ENCODE measurements around the gene CLC.
"Not testable (repeated sequence)": the region's sequence is repeated elsewhere in the genome, so short reads cannot be mapped to it uniquely, and the experiment has no call there.

The CLC gene

DNA sequence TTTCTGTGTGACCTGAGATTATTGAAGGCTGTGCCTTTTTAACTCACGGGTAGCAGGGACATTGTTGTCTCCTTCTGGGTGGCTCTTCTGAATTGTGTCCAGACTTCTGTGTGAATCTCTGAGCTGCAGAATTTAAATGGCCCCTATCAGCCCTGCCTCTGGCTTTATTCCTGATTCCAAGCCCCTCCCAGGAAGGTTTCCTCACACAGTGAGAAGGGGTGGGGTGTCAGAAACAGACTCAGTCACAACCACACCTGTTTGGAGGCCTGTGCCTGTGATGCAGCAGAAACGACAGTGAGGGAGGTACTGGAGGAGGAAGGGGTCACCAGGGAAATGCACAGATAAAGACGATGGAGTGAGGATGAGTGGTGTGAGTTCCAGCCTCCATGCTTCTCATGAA is at the start of gene CLC:
TSS of gene CLC (minus strand) at position 139 of the 400 bp plus-strand sequence. CDS start at position 62, 77 bp downstream.
- no peak within 1 kb of the TSS for H3K4me3 ChIP-seq (ENCODE audit: low read depth, low read length)
- TF ChIP-seq, protein P1, sequence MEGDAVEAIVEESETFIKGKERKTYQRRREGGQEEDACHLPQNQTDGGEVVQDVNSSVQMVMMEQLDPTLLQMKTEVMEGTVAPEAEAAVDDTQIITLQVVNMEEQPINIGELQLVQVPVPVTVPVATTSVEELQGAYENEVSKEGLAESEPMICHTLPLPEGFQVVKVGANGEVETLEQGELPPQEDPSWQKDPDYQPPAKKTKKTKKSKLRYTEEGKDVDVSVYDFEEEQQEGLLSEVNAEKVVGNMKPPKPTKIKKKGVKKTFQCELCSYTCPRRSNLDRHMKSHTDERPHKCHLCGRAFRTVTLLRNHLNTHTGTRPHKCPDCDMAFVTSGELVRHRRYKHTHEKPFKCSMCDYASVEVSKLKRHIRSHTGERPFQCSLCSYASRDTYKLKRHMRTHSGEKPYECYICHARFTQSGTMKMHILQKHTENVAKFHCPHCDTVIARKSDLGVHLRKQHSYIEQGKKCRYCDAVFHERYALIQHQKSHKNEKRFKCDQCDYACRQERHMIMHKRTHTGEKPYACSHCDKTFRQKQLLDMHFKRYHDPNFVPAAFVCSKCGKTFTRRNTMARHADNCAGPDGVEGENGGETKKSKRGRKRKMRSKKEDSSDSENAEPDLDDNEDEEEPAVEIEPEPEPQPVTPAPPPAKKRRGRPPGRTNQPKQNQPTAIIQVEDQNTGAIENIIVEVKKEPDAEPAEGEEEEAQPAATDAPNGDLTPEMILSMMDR (IDR thresholded peaks at IDR 0.05; ENCODE audit: borderline replicate concordance, insufficient read depth, low read depth, low read length): no peak

DNA sequence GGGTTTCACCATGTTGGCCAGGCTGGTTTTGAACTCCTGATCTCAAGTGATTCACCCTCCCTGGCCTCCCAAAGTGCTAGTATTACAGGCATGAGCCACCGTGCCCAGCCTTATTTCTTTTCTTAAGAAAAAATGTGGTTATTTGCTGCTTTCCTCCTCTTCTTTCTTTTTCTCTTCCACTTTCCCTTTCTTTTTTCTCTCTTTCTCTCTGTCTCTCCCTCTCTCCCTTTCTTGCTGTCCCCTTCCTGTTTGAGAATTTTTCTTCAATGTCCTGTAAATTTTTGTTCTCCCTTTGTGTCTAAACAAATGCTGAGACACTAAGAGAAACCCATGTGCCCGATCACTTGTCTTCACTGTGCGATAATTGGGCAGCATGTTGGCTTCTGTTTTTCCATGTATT is 43.1 kb upstream of the CLC start:
- TF ChIP-seq, protein P1 (IDR thresholded peaks at IDR 0.05; ENCODE audit: borderline replicate concordance, insufficient read depth, low read depth, low read length): no peak
- no peak overlapping the region for H3K4me3 ChIP-seq (ENCODE audit: low read depth, low read length)

DNA sequence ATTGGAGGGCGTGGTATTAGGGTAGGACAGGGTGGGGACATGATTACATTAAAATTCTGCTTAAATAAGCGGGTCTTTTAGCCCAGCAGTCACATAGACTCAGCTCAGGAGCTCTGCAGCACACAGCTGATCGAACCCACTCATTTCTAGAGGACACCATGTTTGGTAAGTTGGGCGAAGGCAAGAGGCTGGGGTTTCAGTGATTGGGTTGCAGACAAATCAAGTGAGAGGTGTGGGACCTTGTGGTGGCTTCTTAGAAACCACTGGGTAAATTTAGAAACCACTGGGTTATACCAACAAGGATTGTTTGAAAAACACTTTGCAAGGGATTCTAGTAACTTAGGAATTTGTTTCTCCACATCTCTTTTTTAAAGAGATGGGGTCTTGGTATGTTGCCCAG is 40.9 kb upstream of the CLC start, which contains the start of gene LEUTX:
TSS of gene LEUTX (plus strand) at position 92 of the 400 bp plus-strand sequence. CDS start at position 159, 67 bp downstream.
- TF ChIP-seq, protein P1 (IDR thresholded peaks at IDR 0.05; ENCODE audit: borderline replicate concordance, insufficient read depth, low read depth, low read length): no peak
- H3K4me3 ChIP-seq (ENCODE audit: low read depth, low read length): no peak within 1 kb of the TSS

DNA sequence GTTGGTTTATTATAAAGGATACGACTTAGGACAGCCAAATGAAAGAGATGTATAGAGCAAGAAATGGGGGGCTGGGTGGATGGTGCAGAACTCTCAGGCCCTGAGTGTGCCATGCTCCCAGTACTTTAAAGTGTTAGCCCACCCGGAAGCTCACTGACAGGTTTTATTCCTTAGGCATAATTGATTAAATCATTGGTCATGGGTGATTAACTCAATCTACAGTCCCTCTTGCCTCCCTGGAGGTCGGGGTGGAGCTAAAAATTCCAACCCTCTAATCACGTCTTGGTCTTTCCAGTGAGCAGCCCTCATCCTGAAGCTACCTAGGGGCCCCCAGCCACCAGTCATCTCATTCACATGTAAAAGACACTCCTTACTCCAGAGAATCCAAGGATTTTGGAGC is 31.0 kb upstream of the CLC start:
- H3K4me3 ChIP-seq (ENCODE audit: low read depth, low read length): no peak overlapping the region
- TF ChIP-seq, protein P1 (IDR thresholded peaks at IDR 0.05; ENCODE audit: borderline replicate concordance, insufficient read depth, low read depth, low read length): no peak

DNA sequence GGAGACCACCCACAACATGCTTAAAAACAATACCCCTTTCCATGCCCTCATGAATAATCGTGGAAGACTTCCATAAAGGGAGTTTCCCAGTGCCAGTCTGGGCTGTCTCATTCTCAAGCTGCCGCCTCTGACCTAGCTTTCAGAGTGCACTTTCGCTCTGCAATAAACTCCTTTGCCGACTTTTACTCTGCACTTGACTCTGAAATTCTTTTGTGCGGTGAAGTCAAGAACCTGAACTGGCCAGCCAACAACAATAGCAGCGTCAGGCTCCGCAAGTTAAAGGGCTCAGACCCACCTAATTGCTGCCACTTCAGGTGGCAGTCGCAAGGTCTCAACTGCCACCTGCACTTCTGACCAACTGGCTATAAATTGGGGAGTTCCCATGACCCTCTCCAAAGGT is 30.5 kb upstream of the CLC start:
- no peak overlapping the region for H3K4me3 ChIP-seq (ENCODE audit: low read depth, low read length)
- TF ChIP-seq, protein P1 (IDR thresholded peaks at IDR 0.05; ENCODE audit: borderline replicate concordance, insufficient read depth, low read depth, low read length): no peak

DNA sequence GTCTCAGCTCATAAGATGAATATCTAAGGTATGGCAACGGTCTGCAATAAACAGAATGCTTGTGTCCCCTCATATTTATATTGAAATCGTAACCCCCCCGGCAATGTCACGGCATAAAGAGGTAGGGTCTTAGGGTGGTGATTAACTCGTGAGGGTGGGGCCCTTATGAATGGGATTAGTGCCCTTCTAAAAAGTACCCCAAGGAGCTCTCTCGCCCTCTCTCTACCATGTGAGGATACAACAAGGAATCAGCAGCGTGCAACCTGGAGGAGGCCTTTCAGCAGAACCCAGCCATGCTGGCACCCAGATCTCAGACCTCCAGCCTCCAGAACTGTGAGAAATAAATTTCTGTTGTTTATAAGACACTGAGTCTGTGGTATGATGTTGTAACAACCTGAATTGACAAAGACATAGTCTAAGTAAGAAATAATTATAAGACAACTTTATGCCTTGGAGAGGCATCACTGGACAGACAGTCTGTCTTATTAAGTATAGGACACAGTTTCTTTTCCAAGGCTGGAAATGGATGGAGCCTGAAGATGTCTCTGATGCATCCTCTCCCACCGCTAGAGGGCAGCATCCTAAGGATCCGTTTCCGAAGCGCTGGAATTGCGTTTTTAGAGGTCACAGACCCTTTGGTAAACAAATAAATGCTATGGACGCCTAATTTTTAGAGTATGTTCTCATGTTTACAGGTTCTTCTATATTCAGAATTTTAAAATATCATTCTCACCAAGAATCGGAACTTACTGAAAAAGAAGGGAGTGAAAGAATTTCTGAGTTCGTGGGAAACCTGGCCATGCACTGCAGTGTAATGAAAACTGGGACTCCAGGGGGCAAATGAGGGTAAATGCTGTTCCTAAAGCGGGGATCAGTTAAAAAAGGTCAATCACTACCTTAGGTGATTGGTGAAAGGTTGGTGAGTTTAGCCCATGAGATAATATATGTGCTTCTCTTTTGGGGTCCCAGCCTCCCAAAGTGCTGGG is 27.6 kb upstream of the CLC start:
- TF ChIP-seq, protein P1 (IDR thresholded peaks at IDR 0.05; ENCODE audit: borderline replicate concordance, insufficient read depth, low read depth, low read length): peak; percentile 68
- no peak overlapping the region for H3K4me3 ChIP-seq (ENCODE audit: low read depth, low read length)

DNA sequence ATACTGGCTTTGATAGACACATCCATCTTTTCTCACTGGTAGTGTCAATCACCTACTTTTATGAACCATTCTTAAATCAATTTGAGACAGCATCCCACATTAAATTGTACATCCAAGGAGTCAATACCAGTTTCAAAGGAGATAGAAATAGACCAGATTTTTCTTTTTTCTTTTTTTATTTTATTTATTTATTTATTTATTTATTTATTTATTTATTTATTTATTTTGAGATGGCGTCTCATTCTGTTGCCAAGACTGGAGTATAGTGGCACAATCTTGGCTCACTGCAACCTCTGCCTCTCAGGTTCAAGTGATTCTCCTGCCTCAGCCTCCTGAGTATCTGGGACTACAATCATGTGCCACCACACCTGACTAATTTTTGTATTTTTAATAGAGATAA is 24.0 kb upstream of the CLC start:
- not testable (repeated sequence) for H3K4me3 ChIP-seq (ENCODE audit: low read depth, low read length)

Data from GM12875 (cell line).